Breast epithelium (tissue), 4 donors: ENCODE results near the gene FOXN3. TPM values are rescaled to one million over a fixed set of nuclear protein-coding genes. Genes with fewer than 3 reads are reported as not detected.

Experiments used
- DNase-seq, 2 donors: peaks; one replicate each; pipeline ENCODE4 v3.0.0-alpha.2; 2019; ENCODE audit warnings: low spot score in 2 of 2
- H3K27ac ChIP-seq, 2 donors: fragments of 200-600 bp; sonication (generic) in 1 of 2; one replicate each; pipeline ENCODE4 v1.5.1; 2016 to 2019; ENCODE audit warnings: mild to moderate bottlenecking in 1 of 2
- H3K27me3 ChIP-seq, 2 donors: fragments of 200-600 bp; sonication (generic) in 1 of 2; one replicate each; pipeline versions ENCODE4 v1.5.1 to v1.6.0; 2017 to 2019; ENCODE audit warnings: control low read depth in 1 of 2, mild to moderate bottlenecking in 1 of 2
- H3K36me3 ChIP-seq: fragments of 200-600 bp; one replicate; pipeline ENCODE4 v1.5.1; 2019
- H3K4me1 ChIP-seq, 2 donors: fragments of 200-600 bp; sonication (generic); one replicate each; pipeline ENCODE4 v1.5.1; 2016 to 2019; ENCODE audit warnings: control low read depth in 1 of 2
- H3K4me3 ChIP-seq, 3 donors: fragments of 200-600 bp; sonication (generic); 1 replicate in 2 of 3; 2 replicates in 1 of 3; pipeline ENCODE4 v1.5.1; 2016 to 2019; ENCODE audit warnings: mild to moderate bottlenecking in 3 of 3, moderate library complexity in 2 of 3
- H3K9me3 ChIP-seq, 2 donors: fragments of 200-600 bp; sonication (generic) in 1 of 2; one replicate each; pipeline ENCODE4 v1.5.1; 2016 to 2019; ENCODE audit warnings: control low read depth in 1 of 2
- CTCF ChIP-seq, 3 donors: fragments of 450-650 bp; IDR thresholded peaks; one replicate each; pipeline ENCODE4 v1.5.1; 2016 to 2017; ENCODE audit warnings: antibody characterized with exemption in 3 of 3, mild to moderate bottlenecking in 3 of 3, moderate library complexity in 3 of 3
- POLR2A ChIP-seq: fragments of 450-650 bp; IDR thresholded peaks from one replicate; pipeline ENCODE4 v1.6.1; 2016; ENCODE audit warnings: antibody characterized with exemption, mild to moderate bottlenecking, moderate library complexity
- POLR2AphosphoS5 ChIP-seq, 3 donors: sonication (generic); formaldehyde crosslinking; IDR thresholded peaks; one replicate each; pipeline ENCODE4 v1.6.1; 2017; ENCODE audit warnings: antibody characterized with exemption in 3 of 3
- intact Hi-C: fragments of 100-400 bp; cut with DNase I; formaldehyde crosslinking; loops from one replicate; pipeline ENCODE4 v1.15.1; 2023; ENCODE audit warnings: low total_unique reads
- total RNA-seq, 3 donors: library from RNA; depleted of rRNA; stranded (reverse); fragments of >200 nt; gene quantifications; one replicate each; pipeline ENCODE4 v1.1.0, GENCODE V29; 2016

The FOXN3 gene
- total RNA-seq, 3 donors from 2014 or later: 70.7 to 180 (median 80.3) TPM

- TF ChIP-seq CTCF (IDR thresholded peaks at IDR 0.05): no peak
- no peak for TF ChIP-seq POLR2A
- TF ChIP-seq POLR2AphosphoS5 (IDR thresholded peaks at IDR 0.05): no peak
- H3K36me3 ChIP-seq: no peaks in the 10 kb centered on the region
- H3K27ac ChIP-seq: no peak overlapping the region
- no peak overlapping the region for H3K4me3 ChIP-seq
- intact Hi-C loops: no loop called here
- no peaks in the 10 kb centered on the region for H3K9me3 ChIP-seq
- DNase-seq: no peak
- no peaks in the 10 kb centered on the region for H3K27me3 ChIP-seq
- no peaks in the 10 kb centered on the region for H3K4me1 ChIP-seq
Observed at GRCh38 chr14:89373185-89373584, 43.8 kb downstream of the FOXN3 start.

GRCh38 chr14:89372512-89372883, 44.5 kb downstream of the FOXN3 start:
- TF ChIP-seq POLR2AphosphoS5 (IDR thresholded peaks at IDR 0.05): no peak
- no peak for TF ChIP-seq POLR2A
- no peak for TF ChIP-seq CTCF (IDR thresholded peaks at IDR 0.05)
- Histone ChIP-seq H3K4me3 (no peak overlapping the region), H3K4me1 (no peaks in the 10 kb centered on the region), H3K36me3 (no peaks in the 10 kb centered on the region), H3K9me3 (no peaks in the 10 kb centered on the region), H3K27ac (no peak overlapping the region), H3K27me3 (no peaks in the 10 kb centered on the region)
- DNase-seq: no peak
- intact Hi-C loops: no loop called here

GRCh38 chr14:89371585-89372511, 45.2 kb downstream of the FOXN3 start:
- Histone ChIP-seq H3K36me3 (no peaks in the 10 kb centered on the region), H3K27me3 (no peaks in the 10 kb centered on the region), H3K27ac (no peak overlapping the region), H3K4me3 (no peak overlapping the region), H3K4me1 (no peaks in the 10 kb centered on the region), H3K9me3 (no peaks in the 10 kb centered on the region)
- no peak for DNase-seq
- TF ChIP-seq POLR2A: no peak
- intact Hi-C loops: no loop called here

GRCh38 chr14:89370781-89371180, 46.3 kb downstream of the FOXN3 start:
- DNase-seq: no peak
- intact Hi-C loops: no loop called here
- H3K4me3 ChIP-seq: no peak overlapping the region
- no peaks in the 10 kb centered on the region for H3K9me3 ChIP-seq
- H3K4me1 ChIP-seq: no peaks in the 10 kb centered on the region
- TF ChIP-seq CTCF (IDR thresholded peaks at IDR 0.05) (no peak), POLR2A (no peak), POLR2AphosphoS5 (IDR thresholded peaks at IDR 0.05) (no peak)
- no peaks in the 10 kb centered on the region for H3K36me3 ChIP-seq
- no peaks in the 10 kb centered on the region for H3K27me3 ChIP-seq
- no peak overlapping the region for H3K27ac ChIP-seq

- Histone ChIP-seq H3K4me3 (no peak overlapping the region), H3K27ac (no peak overlapping the region), H3K4me1 (no peaks in the 10 kb centered on the region), H3K9me3 (no peaks in the 10 kb centered on the region), H3K27me3 (no peaks in the 10 kb centered on the region), H3K36me3 (no peaks in the 10 kb centered on the region)
- intact Hi-C loops: no loop called here
- no peak for DNase-seq
- TF ChIP-seq CTCF (IDR thresholded peaks at IDR 0.05) (no peak), POLR2A (no peak), POLR2AphosphoS5 (IDR thresholded peaks at IDR 0.05) (no peak)
Observed at GRCh38 chr14:89370381-89370780, 46.7 kb downstream of the FOXN3 start.
